HCT116 (cell line): ENCODE data around the gene KAZN. TPM values are rescaled to one million over a fixed set of nuclear protein-coding genes. Genes with fewer than 3 reads are reported as not detected.

Experiments used
- ATAC-seq: fragments of 200-7000 bp; cut with Tn5 transposase; 2 replicates; pipeline ENCODE4 v1.9.1; 2020; ENCODE audit warnings: mild to moderate bottlenecking, moderate library complexity
- BruUV-seq: library from RNA; stranded (reverse); fragments of 400-500 nt; replicated peaks from 2 replicates; lab custom pipeline; 2021; lab: Mats Ljungman, UMichigan
- CTCF ChIA-PET: fragments of 300-600 bp; sonication (Branson Sonifier 250); formaldehyde crosslinking; loops from one replicate; lab custom pipeline; 2021; ENCODE audit warnings: antibody characterized with exemption; lab: Charles Lee
- POLR2A ChIA-PET: fragments of 300-600, 350-600 bp; sonication (Branson Sonifier 250); formaldehyde crosslinking; loops from one replicate; lab custom pipeline; 2021; ENCODE audit warnings: antibody characterized with exemption; lab: Charles Lee
- RAD21 ChIA-PET, 2 experiments: fragments of 300-600 bp; sonication (Branson Sonifier 250); formaldehyde crosslinking; loops; one replicate each; lab custom pipeline; 2023; ENCODE audit warnings: low total read pairs in 2 of 2; ENCODE audit not compliant: uncharacterized antibody in 2 of 2, unreplicated experiment in 2 of 2, low non-redundant PET in 1 of 2; lab: Charles Lee
- DNase-seq: peaks from one replicate; pipeline ENCODE4 v3.0.0-alpha.2; 2010; ENCODE audit warnings: low read depth, low spot score
- H2AFZ ChIP-seq: fragments of 200-600 bp; shearing (Covaris generic), sonication (generic); 2 replicates; pipeline ENCODE4 v1.6.1; 2017; ENCODE audit warnings: low read depth, mixed run types, mixed read lengths, antibody characterized with exemption, low read length; ENCODE audit not compliant: poor library complexity, severe bottlenecking
- H3K27ac ChIP-seq: 2 replicates; pipeline ENCODE4 v1.5.1; 2012; ENCODE audit warnings: low read depth, low read length
- H3K27me3 ChIP-seq: fragments of 200-600 bp; sonication (generic); 2 replicates; pipeline ENCODE4 v1.6.1; 2016; ENCODE audit warnings: mixed run types, low read length, mixed read lengths; ENCODE audit not compliant: insufficient read depth
- H3K36me3 ChIP-seq, 2 experiments: fragments of 200-500 bp in 1 of 2; fragments of 200-600 bp in 1 of 2; sonication (Bioruptor generic) in 1 of 2; sonication (generic) in 1 of 2; 2 replicates each; pipeline versions ENCODE4 v1.5.1 to v1.6.1; 2014 to 2016; ENCODE audit warnings: low read length in 2 of 2, inconsistent platforms in 1 of 2, mixed read lengths in 1 of 2, mixed run types in 1 of 2; ENCODE audit not compliant: insufficient read depth in 2 of 2, control insufficient read depth in 1 of 2
- H3K4me1 ChIP-seq, 2 experiments: fragments of 200-600 bp in 1 of 2; sonication (generic) in 1 of 2; 2 replicates each; pipeline versions ENCODE4 v1.5.1 to v1.6.1; 2012 to 2017; ENCODE audit warnings: low read length in 2 of 2, inconsistent platforms in 1 of 2, mild to moderate bottlenecking in 1 of 2, mixed read lengths in 1 of 2, mixed run types in 1 of 2, moderate library complexity in 1 of 2; ENCODE audit not compliant: insufficient read depth in 2 of 2, control insufficient read depth in 1 of 2
- H3K4me2 ChIP-seq: fragments of 200-600 bp; sonication (generic); 2 replicates; pipeline ENCODE4 v1.6.1; 2017; ENCODE audit warnings: mixed run types, low read length, mixed read lengths
- H3K4me3 ChIP-seq, 2 experiments: fragments of 200-600 bp in 1 of 2; sonication (generic) in 1 of 2; replicated peaks in 1 of 2; 2 replicates each; pipeline ENCODE4 v1.5.1; 2011 to 2016; ENCODE audit warnings: low read length in 2 of 2, control low read depth in 1 of 2, low read depth in 1 of 2, mild to moderate bottlenecking in 1 of 2, mixed read lengths in 1 of 2, mixed run types in 1 of 2
- H3K79me2 ChIP-seq: fragments of 200-600 bp; sonication (generic); 2 replicates; pipeline ENCODE4 v1.6.1; 2017; ENCODE audit warnings: mild to moderate bottlenecking, mixed run types, low read length, moderate library complexity, mixed read lengths; ENCODE audit not compliant: insufficient read depth
- H3K9ac ChIP-seq: fragments of 200-600 bp; sonication (generic); 2 replicates; pipeline ENCODE4 v1.6.1; 2016; ENCODE audit warnings: low read length, mixed read lengths
- H3K9me2 ChIP-seq: fragments of 200-600 bp; sonication (generic), shearing (Covaris generic); 2 replicates; pipeline ENCODE4 v1.6.1; 2017; ENCODE audit warnings: mixed run types, mild to moderate bottlenecking, moderate library complexity; ENCODE audit not compliant: insufficient read depth
- H3K9me3 ChIP-seq, 2 experiments: fragments of 200-500 bp in 1 of 2; fragments of 200-600 bp in 1 of 2; sonication (Bioruptor generic) in 1 of 2; sonication (generic) in 1 of 2; 2 replicates each; pipeline ENCODE4 v1.6.1; 2014 to 2017; ENCODE audit warnings: low read length in 2 of 2, mixed read lengths in 2 of 2, inconsistent platforms in 1 of 2, low read depth in 1 of 2, mild to moderate bottlenecking in 1 of 2, mixed run types in 1 of 2, moderate library complexity in 1 of 2; ENCODE audit not compliant: control insufficient read depth in 1 of 2, insufficient read depth in 1 of 2
- H4K20me1 ChIP-seq: fragments of 200-600 bp; sonication (generic), shearing (Covaris generic); 2 replicates; pipeline ENCODE4 v1.6.1; 2017; ENCODE audit warnings: mixed run types, mild to moderate bottlenecking, moderate library complexity; ENCODE audit not compliant: insufficient read depth
- ATF3 ChIP-seq: IDR thresholded peaks from 2 replicates; pipeline ENCODE4 v1.6.1; 2012
- CBX3 ChIP-seq: IDR thresholded peaks from 2 replicates; pipeline ENCODE4 v1.6.1; 2012; ENCODE audit warnings: low read depth
- CTCF ChIP-seq, 3 experiments: fragments of 200-600 bp in 1 of 3; sonication (generic) in 1 of 3; IDR thresholded peaks in 2 of 3; conservative IDR thresholded peaks in 1 of 3; 2 replicates each; pipeline ENCODE4 v1.5.1; 2012 to 2017; ENCODE audit warnings: low read depth in 2 of 3, low read length in 2 of 3, antibody characterized with exemption in 1 of 3, borderline replicate concordance in 1 of 3, control low read depth in 1 of 3, mild to moderate bottlenecking in 1 of 3, mixed read lengths in 1 of 3, mixed run types in 1 of 3, moderate library complexity in 1 of 3; ENCODE audit not compliant: insufficient read depth in 1 of 3
- ELF1 ChIP-seq: IDR thresholded peaks from 2 replicates; pipeline ENCODE4 v1.6.1; 2012; ENCODE audit warnings: low read depth, borderline replicate concordance
- EZH2phosphoT487 ChIP-seq: fragments of 200-600 bp; IDR thresholded peaks from 2 replicates; pipeline ENCODE4 v1.6.1; 2018; ENCODE audit warnings: antibody characterized with exemption, borderline replicate concordance
- JUND ChIP-seq: IDR thresholded peaks from 2 replicates; pipeline ENCODE4 v1.6.1; 2012
- POLR2AphosphoS5 ChIP-seq: IDR thresholded peaks from 2 replicates; pipeline ENCODE4 v1.6.1; 2011; ENCODE audit warnings: mild to moderate bottlenecking, low read depth, low read length, moderate library complexity
- RAD21 ChIP-seq: IDR thresholded peaks from 2 replicates; pipeline ENCODE4 v1.6.1; 2012; ENCODE audit warnings: low read depth, mild to moderate bottlenecking
- REST ChIP-seq: IDR thresholded peaks from 2 replicates; pipeline ENCODE4 v1.6.1; 2012; ENCODE audit warnings: low read depth
- SIN3A ChIP-seq: IDR thresholded peaks from 2 replicates; pipeline ENCODE4 v1.6.1; 2012; ENCODE audit warnings: low read depth
- SP1 ChIP-seq: IDR thresholded peaks from 2 replicates; pipeline ENCODE4 v1.6.1; 2012; ENCODE audit warnings: low read depth
- SRF ChIP-seq: IDR thresholded peaks from 2 replicates; pipeline ENCODE4 v1.6.1; 2012; ENCODE audit warnings: low read depth
- TCF7L2 ChIP-seq: IDR thresholded peaks from 2 replicates; pipeline ENCODE4 v1.7.0; 2011; ENCODE audit warnings: borderline replicate concordance, inconsistent platforms; ENCODE audit not compliant: insufficient read depth, insufficient read length; ENCODE audit errors: extremely low read depth
- YY1 ChIP-seq: IDR thresholded peaks from 2 replicates; pipeline ENCODE4 v1.6.1; 2011; ENCODE audit warnings: low read length, low read depth, moderate library complexity, mild to moderate bottlenecking; ENCODE audit not compliant: insufficient replicate concordance; ENCODE audit errors: extremely low read depth
- ZBTB33 ChIP-seq: IDR thresholded peaks from 2 replicates; pipeline ENCODE4 v1.6.1; 2011; ENCODE audit warnings: mild to moderate bottlenecking, low read length, moderate library complexity; ENCODE audit not compliant: insufficient replicate concordance; ENCODE audit errors: extremely low read depth
- ZFX ChIP-seq: fragments of 450-650 bp; IDR thresholded peaks from 2 replicates; pipeline ENCODE4 v1.6.1; 2017
- ZNF274 ChIP-seq: fragments of 200-500 bp; sonication (Bioruptor generic); IDR thresholded peaks from 2 replicates; pipeline ENCODE4 v1.6.1; 2014; ENCODE audit warnings: mild to moderate bottlenecking, low read depth, low read length, inconsistent platforms
- intact Hi-C: fragments of 100-400 bp; cut with micrococcal nuclease; formaldehyde crosslinking; loops from 2 replicates; pipeline ENCODE4 v1.10.0; 2022
- total RNA-seq: library from RNA; stranded (reverse); gene quantifications from one replicate; pipeline ENCODE4 v1.2.1, GENCODE V29; 2021; ENCODE audit not compliant: unreplicated experiment

Gene KAZN
- total RNA-seq, 1 experiment from 2014 or later = 13.4 TPM

- no peaks in the 10 kb centered on the region for H3K79me2 ChIP-seq
- ATAC-seq = no peak
- H3K9me3 ChIP-seq = no peaks in the 10 kb centered on the region
- DNase-seq = no peak
- BruUV-seq = no TSS peak
- CTCF ChIA-PET = no interaction called here
- TF ChIP-seq ELF1 (no peak), REST (no peak), ZNF274 (no peak), POLR2AphosphoS5 (no peak), YY1 (no peak), JUND (no peak), ATF3 (no peak), SP1 (no peak), SIN3A (no peak), ZFX (no peak), ZBTB33 (no peak), CTCF (IDR thresholded peaks at IDR 0.05 in 2 of 3, conservative IDR thresholded peaks at IDR 0.05 in 1 of 3; ENCODE audit: borderline replicate concordance in 1 of 3, insufficient read depth in 1 of 3, low read depth in 2 of 3, low read length in 2 of 3) (no peak), EZH2phosphoT487 (no peak), RAD21 (no peak), SRF (no peak), CBX3 (no peak), TCF7L2 (no peak)
- TF ChIP-seq, all 23 proteins: peak for 0
- Histone ChIP-seq H3K4me3 (no peak overlapping the region), H4K20me1 (no peaks in the 10 kb centered on the region), H3K27ac (no peak overlapping the region), H3K27me3 (peaks cover 57% of the 10 kb centered on the region), H3K4me2 (no peak overlapping the region), H3K9ac (no peak overlapping the region), H2AFZ (no peak overlapping the region), H3K4me1 (no peaks in the 10 kb centered on the region), H3K9me2 (no peaks in the 10 kb centered on the region), H3K36me3 (no peaks in the 10 kb centered on the region)
- ChIA-PET RAD21 (no interaction called here), POLR2A (no interaction called here)
- intact Hi-C loops = no loop called here
Measured at GRCh38 chr1:14853518-14853917, 255.0 kb downstream of the KAZN start.
